Activated T-cell treated with anti-CD3 and anti-CD28 coated beads, Interleukin-2, amount 50 U/mL, for 1 hour (primary cell): ENCODE data around the gene PSPH.

ENCODE experiments used
- DNase-seq: peaks from one replicate; pipeline ENCODE4 v3.0.0-alpha.2; 2020

PSPH gene

DNA sequence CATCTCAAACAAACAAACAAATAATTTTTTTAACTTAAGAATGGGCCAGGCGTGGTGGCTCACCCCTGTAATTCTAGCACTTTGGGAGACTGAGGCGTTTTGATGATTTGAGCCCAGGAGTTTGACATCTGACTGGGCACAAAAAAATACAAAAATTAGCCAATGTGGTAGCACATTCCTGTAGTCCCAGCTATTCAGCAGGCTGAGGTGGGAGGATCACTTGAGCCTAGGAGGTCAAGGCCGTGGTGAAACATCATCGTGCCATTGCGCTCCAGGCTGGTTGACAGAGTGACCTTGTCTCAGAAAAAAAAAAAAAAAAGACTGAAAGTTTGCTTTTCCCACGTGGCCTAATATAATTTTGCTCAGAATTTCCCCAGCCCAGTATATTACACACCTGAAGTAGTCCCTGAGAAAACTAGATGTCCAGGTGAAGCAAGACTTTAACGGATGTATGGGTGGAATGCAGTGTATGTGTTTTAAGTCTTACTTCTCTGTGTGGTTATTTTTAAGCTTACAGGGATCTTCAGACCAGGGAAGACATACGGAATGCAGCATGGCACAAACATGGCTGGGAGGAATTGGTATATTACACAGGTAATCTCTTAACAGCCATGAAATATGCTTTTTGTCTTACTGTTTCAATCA is 54.3 kb downstream of the PSPH start:
- no peak for DNase-seq

DNA sequence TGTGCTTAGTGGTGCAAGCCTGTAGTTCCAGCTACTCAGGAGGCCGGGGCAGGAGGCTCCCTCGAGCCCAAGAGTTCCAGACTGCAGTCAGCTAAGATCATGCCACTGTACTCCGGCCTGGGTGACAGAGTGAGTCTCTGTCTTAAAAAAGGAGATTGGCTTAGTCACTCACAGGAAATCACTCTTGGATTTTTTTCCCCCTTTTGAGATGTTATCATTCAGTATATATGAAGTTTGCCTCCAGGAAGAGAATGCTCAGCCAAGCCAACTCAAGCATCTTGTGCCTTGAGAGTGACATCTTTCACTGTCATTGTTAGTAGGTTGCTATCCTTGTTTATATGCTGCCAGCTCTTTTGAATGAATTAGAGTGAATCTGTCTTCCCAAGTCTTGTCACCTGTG is 58.9 kb downstream of the PSPH start:
- DNase-seq, result no peak

DNA sequence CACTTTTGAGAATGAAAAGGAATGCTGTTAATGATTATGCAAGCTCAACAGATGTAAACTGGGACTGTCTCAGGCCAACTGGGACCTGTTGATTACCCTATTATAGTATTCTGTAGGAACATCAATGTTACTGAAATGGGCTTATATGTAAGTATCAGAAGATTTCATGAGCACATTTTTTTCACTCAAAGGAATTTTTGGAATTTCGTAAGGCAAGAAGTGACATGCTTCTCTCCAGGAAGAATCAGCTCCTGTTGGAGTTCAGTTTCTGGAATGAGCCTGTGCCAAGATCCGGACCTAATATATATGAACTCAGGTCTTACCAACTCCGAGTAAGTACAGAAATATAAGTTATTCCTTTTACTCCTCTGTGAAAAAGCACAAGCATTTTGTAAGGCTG is 67.7 kb downstream of the PSPH start:
- DNase-seq, result no peak

DNA sequence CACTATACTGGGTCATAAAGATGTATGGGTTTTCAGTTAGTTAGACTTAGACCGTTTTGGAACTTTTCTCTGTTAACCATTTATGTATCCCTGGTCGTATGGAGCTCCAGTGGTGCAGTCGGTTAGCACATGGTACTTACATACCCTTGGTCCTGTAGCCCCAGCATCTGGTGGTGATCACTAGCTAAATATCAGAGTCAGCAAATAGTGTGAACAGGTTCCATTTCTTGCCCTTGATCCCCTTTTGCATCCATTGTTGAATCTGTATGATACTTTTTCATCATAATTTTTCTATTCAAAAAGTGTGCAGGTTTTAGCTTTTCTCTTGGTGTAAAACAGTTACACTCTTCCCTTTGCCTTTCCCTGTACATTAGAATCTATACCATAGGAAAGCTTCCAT is 71.0 kb downstream of the PSPH start:
- DNase-seq, result no peak

DNA sequence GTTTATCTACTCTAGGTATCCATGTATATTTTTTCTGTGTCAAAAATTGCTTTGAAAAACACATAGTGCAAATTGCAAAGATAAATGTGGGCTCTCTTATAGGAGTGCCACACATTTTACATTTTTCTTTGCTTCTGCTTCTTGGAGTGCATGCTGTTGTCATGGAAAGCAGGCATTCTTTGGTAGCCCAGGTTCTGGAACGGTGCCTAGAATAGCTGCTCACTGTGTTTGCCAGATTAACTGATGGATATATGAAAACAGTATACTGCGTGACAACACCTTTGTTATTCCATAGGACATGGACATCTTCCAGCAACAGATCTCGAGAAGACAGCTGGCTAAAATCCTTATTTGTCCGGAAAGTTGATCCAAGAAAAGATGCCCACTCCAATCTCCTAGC is 73.4 kb downstream of the PSPH start:
- DNase-seq, result no peak

DNA sequence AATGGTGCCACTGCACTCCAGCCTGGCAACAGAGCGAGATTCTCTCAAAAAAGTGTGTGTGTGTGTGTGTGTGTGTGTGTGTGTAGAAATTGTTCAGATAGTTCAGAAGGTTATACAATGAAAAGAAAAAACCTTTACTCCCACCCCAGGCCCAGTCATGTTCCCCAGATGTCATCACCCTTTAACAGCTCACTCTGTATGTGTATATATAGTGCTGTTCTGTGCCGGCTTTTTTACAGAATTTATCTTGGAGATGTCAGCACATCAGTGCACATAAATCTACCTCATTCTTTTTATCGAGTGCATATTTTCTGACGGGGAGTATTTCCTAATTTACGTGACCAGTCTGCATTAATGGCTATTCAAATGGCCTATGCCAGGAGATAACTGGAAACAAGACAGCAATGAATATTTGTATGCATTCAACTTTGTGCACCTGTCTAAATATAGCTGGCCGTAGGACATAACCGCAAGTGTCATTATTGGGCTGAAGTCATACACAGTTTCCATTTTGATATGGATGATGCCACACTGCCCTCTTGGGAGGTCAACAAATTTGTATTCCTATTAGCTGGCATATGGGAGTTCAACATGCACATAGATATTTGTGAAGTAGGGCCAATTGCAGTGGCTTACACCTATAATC is 75.1 kb downstream of the PSPH start:
- DNase-seq, result no peak

DNA sequence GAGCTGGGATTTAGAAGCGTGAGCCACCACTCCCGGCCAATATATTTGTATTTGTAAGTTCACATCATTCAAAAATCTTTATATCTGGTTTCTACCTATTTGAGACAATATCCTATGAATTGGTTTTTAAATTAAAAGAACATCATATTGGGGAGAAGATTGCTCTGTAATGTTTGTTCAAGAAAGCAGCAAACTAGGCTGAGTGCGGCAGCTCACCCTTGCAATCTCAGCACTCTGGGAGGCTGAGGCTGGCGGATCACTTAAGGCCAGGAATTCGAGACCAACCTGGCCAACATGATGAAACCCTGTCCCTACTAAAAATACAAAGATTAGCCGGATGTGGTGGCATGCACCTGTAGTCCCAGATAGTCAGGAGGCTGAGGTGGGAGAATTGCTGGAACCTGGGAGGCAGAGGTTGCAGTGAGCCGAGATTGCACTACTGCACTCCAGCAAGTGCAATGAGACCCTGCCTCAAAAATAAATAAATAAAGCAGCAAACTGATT is 77.4 kb downstream of the PSPH start:
- no peak for DNase-seq

DNA sequence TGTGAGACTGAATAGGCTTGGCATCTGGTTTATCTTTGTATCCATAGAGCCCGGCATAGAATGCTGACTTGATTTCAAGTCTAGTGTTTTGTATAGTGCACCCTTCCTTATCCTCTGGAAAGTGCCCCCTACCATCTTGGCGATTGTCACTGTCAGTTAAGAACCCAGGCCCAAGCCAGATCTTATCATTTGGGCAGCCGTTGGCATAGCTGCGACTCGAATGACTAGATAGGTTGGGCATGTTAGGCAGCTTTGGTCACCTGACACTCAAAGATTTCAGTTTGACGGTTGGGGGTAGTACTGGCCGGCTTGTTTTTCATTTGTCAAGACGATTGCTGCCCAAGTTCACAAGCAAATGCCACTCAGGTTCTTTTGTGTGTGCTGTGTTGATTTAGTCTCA is 80.3 kb downstream of the PSPH start:
- no peak for DNase-seq

DNA sequence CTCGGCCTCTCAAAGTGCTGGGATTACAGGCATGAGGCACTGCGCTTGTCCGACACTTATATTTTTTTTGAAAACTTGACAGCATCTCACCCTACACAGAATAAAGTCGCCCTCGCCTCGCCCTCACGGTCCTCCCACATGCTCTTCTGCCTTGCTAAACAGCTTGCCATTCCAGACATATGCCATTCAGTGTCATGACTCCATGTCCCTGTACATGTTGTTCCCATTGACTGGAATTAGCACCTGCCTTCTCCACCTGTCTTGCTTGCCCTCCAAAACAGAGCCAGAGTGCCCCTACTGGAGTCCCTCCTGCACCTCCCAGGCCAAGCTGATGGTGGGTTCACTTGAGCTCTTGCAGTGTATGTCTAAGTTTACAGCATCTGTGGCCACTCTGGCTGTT is 80.7 kb downstream of the PSPH start:
- DNase-seq, result no peak

DNA sequence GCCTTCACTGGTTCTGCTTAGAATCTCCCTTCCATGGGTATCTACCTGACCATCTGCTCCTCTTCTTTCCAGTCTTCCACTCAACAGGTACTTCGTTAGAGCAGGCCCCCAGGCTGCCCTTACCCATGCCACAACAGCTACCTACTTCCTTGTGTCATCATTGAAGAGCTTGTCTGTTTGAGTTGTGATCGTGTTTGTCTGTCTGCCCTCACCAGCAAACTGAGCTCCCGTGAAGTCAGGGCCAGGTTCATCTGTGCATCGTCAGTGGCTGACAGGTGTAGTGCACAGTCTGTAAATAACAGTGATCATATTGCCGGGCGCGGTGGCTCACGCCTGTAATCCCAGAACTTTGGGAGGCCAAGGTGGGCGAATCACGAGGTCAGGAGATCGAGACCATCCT is 81.9 kb downstream of the PSPH start:
- DNase-seq, result no peak

DNA sequence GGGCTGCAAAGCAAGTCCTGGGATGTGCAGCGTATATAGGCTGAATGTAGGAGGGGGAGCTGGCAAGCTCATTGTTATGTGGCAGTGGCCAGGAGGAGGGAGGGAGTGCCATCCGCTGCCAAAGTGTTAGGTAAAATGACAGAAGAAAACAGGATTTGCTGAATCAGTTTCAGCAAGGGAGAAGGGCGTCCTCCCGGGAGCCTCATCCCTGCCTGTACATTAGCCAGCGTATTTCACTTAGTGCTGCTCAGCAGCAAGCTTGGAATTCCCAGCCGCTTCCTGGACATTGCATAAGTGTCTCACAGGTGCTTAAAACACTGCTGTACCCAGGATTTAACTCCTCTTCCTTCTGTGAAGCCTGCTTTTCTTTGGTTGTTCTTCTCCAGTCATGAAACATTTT is 84.4 kb downstream of the PSPH start:
- DNase-seq, result no peak

DNA sequence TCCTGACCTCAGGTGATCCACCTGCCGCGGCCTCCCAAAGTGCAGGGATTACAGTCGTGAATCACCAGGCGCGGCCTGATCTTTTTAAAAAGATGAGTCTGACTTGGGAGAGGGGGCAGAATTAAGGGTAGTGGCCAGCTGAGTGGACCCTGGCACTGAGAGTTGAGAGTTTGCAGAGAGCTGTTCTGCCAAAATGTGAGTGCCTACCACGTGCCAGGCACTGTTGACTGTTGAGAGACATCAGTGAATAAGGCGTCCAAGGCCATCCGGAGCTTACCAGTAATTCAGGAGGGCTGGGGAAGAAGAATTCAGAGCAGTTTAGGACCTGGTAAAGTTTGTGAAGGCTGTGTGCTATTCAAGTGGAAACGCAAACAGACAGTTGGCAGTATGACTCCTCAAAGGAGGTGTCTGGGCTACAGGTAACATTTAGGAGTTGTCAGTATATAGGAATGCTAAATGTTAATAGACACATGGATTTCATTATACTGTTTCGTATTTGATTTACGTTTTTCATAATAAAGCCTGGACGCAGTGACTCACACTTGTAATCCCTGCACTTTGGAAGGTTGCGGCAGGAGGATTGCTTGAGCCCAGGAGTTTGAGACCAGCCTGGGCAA is 85.3 kb downstream of the PSPH start:
- DNase-seq, result no peak

DNA sequence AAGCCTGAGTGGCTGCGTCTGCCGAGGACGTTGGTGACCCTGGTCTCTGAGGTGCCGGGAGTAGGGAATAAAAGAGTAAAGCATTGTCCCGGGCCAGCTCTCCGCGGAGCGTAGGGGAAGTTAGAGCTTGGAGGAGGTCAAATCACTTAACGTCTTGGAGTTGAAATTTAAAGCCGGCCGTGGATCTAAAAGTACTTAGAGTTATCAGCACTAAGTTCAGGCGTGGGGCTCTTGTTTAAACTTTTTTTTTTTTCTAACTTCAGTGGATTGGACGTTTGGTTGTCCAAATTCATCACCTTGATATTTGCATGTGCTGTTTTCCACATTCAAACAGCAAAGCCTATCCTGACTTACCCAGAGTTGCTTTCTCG is 86.2 kb downstream of the PSPH start:
- no peak for DNase-seq

DNA sequence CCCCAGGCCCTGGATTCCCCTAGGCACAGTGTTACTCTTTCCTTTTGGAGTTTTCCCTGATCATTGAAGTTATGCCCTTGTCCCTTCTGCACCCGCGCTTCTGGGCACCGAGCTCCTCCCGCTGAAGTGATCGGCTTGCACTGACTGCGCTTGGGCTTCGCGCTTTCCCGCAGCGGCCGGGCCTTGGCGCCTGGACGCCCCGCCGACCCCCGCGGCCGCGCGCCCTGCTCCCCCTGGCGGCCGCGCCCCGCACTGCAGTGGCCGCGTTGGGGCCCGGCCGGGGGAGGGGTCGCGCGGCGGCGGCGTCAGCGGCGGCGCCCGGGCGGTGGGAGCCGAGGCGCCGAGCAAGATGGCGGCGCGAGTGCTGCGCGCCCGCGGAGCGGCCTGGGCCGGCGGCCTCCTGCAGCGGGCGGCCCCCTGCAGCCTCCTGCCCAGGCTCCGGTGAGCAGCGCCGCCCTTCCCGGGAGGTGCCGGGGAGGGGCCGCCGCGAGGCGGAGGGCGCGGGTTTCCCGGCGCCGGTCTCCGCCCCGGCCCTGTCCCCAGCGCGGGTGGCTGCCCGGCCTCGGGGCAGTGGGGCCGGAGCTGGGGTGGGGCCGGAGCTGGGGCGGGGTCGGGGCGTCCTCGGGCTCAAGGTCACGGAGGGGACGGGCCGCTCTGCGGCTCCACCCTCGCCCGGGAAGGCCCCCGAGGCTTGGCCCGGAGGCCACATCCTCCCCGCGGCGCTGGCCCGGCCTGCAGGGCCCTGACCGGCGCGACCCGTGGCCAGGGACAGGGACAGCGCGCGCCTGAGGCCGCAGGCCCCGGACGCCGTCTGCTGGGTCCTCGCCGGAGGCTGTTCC is 86.8 kb downstream of the PSPH start, which contains the start of gene NIPSNAP2:
Gene NIPSNAP2 (plus strand): TSS at position 325 of the 839 bp plus-strand sequence. CDS start 25 bp downstream, at position 350.
- DNase-seq, result peak; percentile 74

DNA sequence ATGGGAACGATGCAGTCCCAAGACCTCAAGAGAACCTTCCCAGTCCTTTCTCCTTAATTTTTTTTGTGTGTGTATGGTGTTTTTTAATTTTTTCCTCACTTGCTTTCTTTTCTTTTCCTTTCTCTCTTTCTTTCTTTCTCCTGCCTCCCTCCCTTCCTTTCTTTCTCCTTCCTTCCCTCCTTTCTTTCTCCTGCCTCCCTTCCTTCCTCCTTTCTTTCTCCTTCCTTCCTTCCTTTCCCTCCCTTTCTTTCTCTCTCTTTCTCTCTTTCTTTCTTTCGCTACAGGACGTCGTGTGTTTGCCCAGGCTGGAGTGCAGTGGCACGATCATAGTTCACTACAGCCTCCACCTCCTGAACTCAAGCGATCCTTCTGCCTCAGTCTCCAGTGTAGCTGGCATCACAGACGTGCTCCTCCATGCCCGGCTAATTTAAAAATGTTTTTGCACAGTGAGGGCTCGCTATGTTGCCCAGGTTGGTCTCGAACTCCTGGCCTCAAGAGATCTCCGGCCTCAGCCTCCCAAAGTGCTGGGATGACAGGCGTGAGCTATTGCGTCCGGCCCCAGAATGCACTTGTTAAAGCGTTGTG is 87.6 kb downstream of the PSPH start:
- no peak for DNase-seq

DNA sequence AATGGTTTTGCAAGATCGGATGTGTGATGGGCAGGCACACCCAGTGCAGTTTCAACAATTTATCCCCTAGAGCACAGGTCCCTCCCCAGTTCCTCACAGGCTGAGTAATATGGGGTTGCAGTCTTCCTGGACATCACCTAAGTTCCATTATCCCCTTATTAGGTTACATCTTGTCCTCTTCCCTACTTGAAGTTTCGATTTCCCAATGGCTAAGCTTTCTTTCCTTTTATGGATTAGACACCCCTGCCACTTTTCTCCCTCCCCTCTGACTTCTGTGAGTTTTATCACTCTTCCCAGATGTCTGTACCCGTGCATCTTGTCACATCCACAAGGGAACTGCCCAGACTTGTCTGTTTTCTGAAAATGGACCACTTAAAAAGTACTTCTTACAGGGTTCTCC is 89.2 kb downstream of the PSPH start:
- no peak for DNase-seq
